Hepatocyte (in vitro differentiated cells): ENCODE data around the gene CHD5. TPM values are rescaled to one million over a fixed set of nuclear protein-coding genes. Genes with fewer than 3 reads are reported as not detected.

Experiments
- DNase-seq: peaks from one replicate; pipeline ENCODE4 v3.0.0-alpha.2; 2016; ENCODE audit warnings: low spot score
- H2AFZ ChIP-seq: fragments of 200-600 bp; sonication (generic); 2 replicates; pipeline ENCODE4 v1.6.0; 2016; ENCODE audit warnings: antibody characterized with exemption, mild to moderate bottlenecking
- H3K27ac ChIP-seq: fragments of 200-600 bp; sonication (generic); 2 replicates; pipeline ENCODE4 v1.5.1; 2016; ENCODE audit warnings: mild to moderate bottlenecking
- H3K27me3 ChIP-seq: fragments of 200-600 bp; sonication (generic); 2 replicates; pipeline ENCODE4 v1.6.1; 2016
- H3K36me3 ChIP-seq: fragments of 200-600 bp; sonication (generic); replicated peaks from 2 replicates; pipeline ENCODE4 v1.5.1; 2016; ENCODE audit warnings: low read depth; ENCODE audit not compliant: insufficient read depth
- H3K4me1 ChIP-seq: fragments of 200-600 bp; sonication (generic); 2 replicates; pipeline ENCODE4 v1.5.1; 2016; ENCODE audit warnings: mild to moderate bottlenecking, moderate library complexity; ENCODE audit not compliant: insufficient read depth
- H3K4me2 ChIP-seq: fragments of 200-600 bp; sonication (generic); 2 replicates; pipeline ENCODE4 v1.6.0; 2016
- H3K4me3 ChIP-seq: fragments of 200-600 bp; sonication (generic); 2 replicates; pipeline ENCODE4 v1.5.1; 2016; ENCODE audit warnings: mild to moderate bottlenecking
- H3K79me2 ChIP-seq: fragments of 200-600 bp; sonication (generic); 2 replicates; pipeline ENCODE4 v1.6.0; 2017; ENCODE audit warnings: mild to moderate bottlenecking
- H3K9me2 ChIP-seq: fragments of 200-600 bp; sonication (generic); replicated peaks from 2 replicates; pipeline ENCODE4 v1.6.0; 2017; ENCODE audit warnings: mild to moderate bottlenecking; ENCODE audit not compliant: insufficient read depth
- H3K9me3 ChIP-seq: fragments of 200-600 bp; sonication (generic); 2 replicates; pipeline ENCODE4 v1.5.1; 2016; ENCODE audit warnings: low read depth, mild to moderate bottlenecking
- H4K20me1 ChIP-seq: fragments of 200-600 bp; sonication (generic); 2 replicates; pipeline ENCODE4 v1.6.0; 2016; ENCODE audit warnings: mild to moderate bottlenecking; ENCODE audit not compliant: insufficient read depth, poor library complexity, severe bottlenecking
- CTCF ChIP-seq: fragments of 200-600 bp; sonication (generic); IDR thresholded peaks from 2 replicates; pipeline ENCODE4 v1.5.1; 2016; ENCODE audit warnings: antibody characterized with exemption, mild to moderate bottlenecking; ENCODE audit not compliant: poor library complexity
- EZH2 ChIP-seq: fragments of 200-600 bp; sonication (generic); IDR thresholded peaks from 2 replicates; pipeline ENCODE4 v1.6.1; 2016; ENCODE audit warnings: antibody characterized with exemption, mild to moderate bottlenecking, borderline replicate concordance
- EZH2phosphoT487 ChIP-seq: fragments of 200-600 bp; sonication (generic); IDR thresholded peaks from one replicate; pipeline ENCODE4 v1.6.1; 2018; ENCODE audit warnings: antibody characterized with exemption, mild to moderate bottlenecking, low read depth, moderate library complexity; ENCODE audit not compliant: unreplicated experiment, severe bottlenecking
- WGBS: methylation state at CpG from one replicate; pipeline ENCODE4 v1.1.6; 2016; ENCODE audit warnings: low lambda C conversion rate; ENCODE audit errors: missing lambda C conversion rate; 5-methylcytosine and 5-hydroxymethylcytosine counted together
- polyA plus RNA-seq: library from polyadenylated mRNA; unstranded; fragments of >200 nt; fragmentation: Nextera tagmentation; extraction: Ambion mirVana; gene quantifications from 2 replicates; pipeline ENCODE4 v1.2.1, GENCODE V29; 2016
- total RNA-seq: library from RNA; depleted of rRNA; stranded (reverse); fragments of >200 nt; gene quantifications from 2 replicates; pipeline ENCODE4 v1.2.3, GENCODE V29; 2014

CHD5 gene
- total and polyA plus RNA-seq, 2 experiments from 2014 or later, result 0.13 TPM; not detected in 1

GRCh38 chr1:6086358-6086757, 93.8 kb downstream of the CHD5 start:
- Histone ChIP-seq H3K4me1 (no peaks in the 10 kb centered on the region), H2AFZ (no peak overlapping the region), H3K27me3 (no peaks in the 10 kb centered on the region), H3K9me3 (no peaks in the 10 kb centered on the region), H4K20me1 (no peaks in the 10 kb centered on the region), H3K9me2 (no peaks in the 10 kb centered on the region), H3K79me2 (no peaks in the 10 kb centered on the region), H3K4me3 (no peak overlapping the region), H3K4me2 (no peak overlapping the region), H3K36me3 (no peaks in the 10 kb centered on the region), H3K27ac (no peak overlapping the region)
- TF ChIP-seq CTCF (no peak), EZH2phosphoT487 (no peak), EZH2 (no peak)
- WGBS, result 64% methylated on average over 12 of the region's 13 CpGs
- DNase-seq, result no peak

- no peaks in the 10 kb centered on the region for H3K79me2 ChIP-seq
- 97% methylated on average over 13 of the region's 13 CpGs for WGBS
- H3K36me3 ChIP-seq, result no peaks in the 10 kb centered on the region
- no peak overlapping the region for H3K4me3 ChIP-seq
- no peak overlapping the region for H2AFZ ChIP-seq
- no peak overlapping the region for H3K27ac ChIP-seq
- no peaks in the 10 kb centered on the region for H4K20me1 ChIP-seq
- no peaks in the 10 kb centered on the region for H3K9me2 ChIP-seq
- H3K27me3 ChIP-seq, result no peaks in the 10 kb centered on the region
- no peak overlapping the region for H3K4me2 ChIP-seq
- no peaks in the 10 kb centered on the region for H3K9me3 ChIP-seq
- no peaks in the 10 kb centered on the region for H3K4me1 ChIP-seq
- TF ChIP-seq EZH2phosphoT487, result no peak
- TF ChIP-seq CTCF, result no peak
- no peak for TF ChIP-seq EZH2
- no peak for DNase-seq
These were observed 94.5 kb downstream of the CHD5 start for GRCh38 chr1:6085666-6086065.

GRCh38 chr1:6084781-6085495, 95.2 kb downstream of the CHD5 start:
- no peak for DNase-seq
- no peaks in the 10 kb centered on the region for H3K9me3 ChIP-seq
- no peaks in the 10 kb centered on the region for H3K4me1 ChIP-seq
- no peaks in the 10 kb centered on the region for H4K20me1 ChIP-seq
- H3K36me3 ChIP-seq, result no peaks in the 10 kb centered on the region
- no peaks in the 10 kb centered on the region for H3K27me3 ChIP-seq
- H3K4me2 ChIP-seq, result no peak overlapping the region
- H3K27ac ChIP-seq, result no peak overlapping the region
- no peaks in the 10 kb centered on the region for H3K9me2 ChIP-seq
- no peak overlapping the region for H2AFZ ChIP-seq
- TF ChIP-seq EZH2 (no peak), CTCF (no peak), EZH2phosphoT487 (no peak)
- no peaks in the 10 kb centered on the region for H3K79me2 ChIP-seq
- WGBS, result 86% methylated on average over 18 of the region's 18 CpGs
- no peak overlapping the region for H3K4me3 ChIP-seq
